ENCODE results near the gene GOLGA8B.

GRCh38 chr15:34621675-34622074, 38.2 kb upstream of the GOLGA8B start:
- TF ChIP-seq CTCF (IDR thresholded peaks at IDR 0.05) (no peak), POLR2A (IDR thresholded peaks at IDR 0.05) (no peak)
